Fibroblast of the conjunctiva (primary cell): ENCODE data around the gene TAF11L7.
"Not testable (repeated sequence)": the region's sequence is repeated elsewhere in the genome, so short reads cannot be mapped to it uniquely, and the experiment has no call there.

Source experiments
- DNase-seq: peaks from one replicate; pipeline ENCODE4 v3.0.0-alpha.2; 2010; ENCODE audit warnings: low read depth

The TAF11L7 gene

DNA sequence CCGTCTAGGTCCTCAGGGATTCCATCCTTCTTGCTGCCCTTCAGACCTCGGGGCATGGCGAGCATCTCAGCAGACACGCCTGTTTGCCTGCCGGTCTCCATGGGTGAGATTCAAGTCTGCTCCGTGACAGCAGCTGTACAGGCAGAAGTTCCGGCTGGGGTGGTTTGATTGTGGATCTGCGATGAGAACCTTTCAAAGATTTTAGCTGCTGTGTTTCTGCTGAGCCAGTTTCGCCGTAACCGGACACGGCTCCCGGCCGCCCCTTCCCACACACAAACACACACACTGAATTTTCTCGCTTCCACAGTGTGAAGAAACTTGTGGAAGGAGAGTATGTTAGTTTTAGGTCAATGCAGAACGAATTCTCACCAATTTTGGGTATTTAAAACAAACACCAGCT is at the start of gene TAF11L7:
Gene TAF11L7, minus strand, starts transcription at position 101 of the 400 bp plus-strand sequence.
- DNase-seq: not testable (repeated sequence)

DNA sequence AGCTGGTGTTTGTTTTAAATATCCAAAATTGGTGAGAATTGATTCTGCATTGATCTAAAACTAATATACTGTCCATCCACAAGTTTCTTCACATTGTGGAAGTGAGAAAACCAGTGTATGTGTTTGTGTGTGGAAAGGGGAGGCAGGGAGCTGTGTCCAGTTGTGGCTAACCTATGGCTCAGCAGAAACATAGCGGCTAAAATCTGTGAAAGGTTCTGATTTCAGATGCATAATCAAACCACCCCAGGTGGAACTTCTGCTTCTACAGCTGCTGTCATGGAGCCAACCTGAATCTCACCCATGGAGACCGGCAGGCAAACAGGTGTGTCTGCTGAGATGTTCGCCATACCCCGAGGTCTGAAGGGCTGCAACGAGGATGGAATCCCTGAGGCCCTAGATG is 48.6 kb upstream of the TAF11L7 start, which contains the start of gene TAF11L14:
Gene TAF11L14, plus strand, starts transcription at position 301 of the 400 bp plus-strand sequence.
- DNase-seq: no peak

DNA sequence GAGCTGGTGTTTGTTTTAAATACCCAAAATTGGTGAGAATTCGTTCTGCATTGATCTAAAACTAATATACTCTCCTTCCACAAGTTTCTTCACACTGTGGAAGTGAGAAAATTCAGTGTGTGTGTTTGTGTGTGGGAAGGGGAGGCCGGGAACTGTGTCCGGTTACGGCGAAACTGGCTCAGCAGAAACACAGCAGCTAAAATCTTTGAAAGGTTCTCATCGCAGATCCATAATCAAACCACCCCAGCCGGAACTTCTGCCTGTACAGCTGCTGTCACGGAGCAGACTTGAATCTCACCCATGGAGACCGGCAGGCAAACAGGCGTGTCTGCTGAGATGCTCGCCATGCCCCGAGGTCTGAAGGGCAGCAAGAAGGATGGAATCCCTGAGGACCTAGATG is 46.2 kb upstream of the TAF11L7 start, which contains the start of gene TAF11L13:
Gene TAF11L13, plus strand, starts transcription at position 301 of the 400 bp plus-strand sequence.
- not testable (repeated sequence) for DNase-seq

DNA sequence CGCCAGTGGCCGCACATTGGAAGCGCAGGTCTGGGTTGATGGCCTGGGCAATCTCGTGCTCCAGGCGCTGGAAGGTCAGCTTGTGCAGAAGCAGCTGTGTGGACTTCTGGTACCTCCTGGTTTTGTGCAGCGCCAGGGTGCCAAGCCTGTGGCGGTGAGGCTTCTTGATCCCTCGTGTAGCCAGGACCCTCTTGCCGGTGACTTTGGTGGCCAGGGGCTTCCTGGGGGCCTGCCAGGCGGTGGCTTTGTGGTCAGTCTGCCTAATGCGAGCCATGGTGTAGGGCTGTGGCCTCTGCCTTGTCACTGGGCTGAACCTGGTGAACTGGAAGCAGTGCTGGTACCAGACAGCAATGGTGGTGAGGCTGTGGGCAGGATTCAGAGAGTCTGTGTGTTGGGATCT is 40.1 kb upstream of the TAF11L7 start:
- DNase-seq: no peak

DNA sequence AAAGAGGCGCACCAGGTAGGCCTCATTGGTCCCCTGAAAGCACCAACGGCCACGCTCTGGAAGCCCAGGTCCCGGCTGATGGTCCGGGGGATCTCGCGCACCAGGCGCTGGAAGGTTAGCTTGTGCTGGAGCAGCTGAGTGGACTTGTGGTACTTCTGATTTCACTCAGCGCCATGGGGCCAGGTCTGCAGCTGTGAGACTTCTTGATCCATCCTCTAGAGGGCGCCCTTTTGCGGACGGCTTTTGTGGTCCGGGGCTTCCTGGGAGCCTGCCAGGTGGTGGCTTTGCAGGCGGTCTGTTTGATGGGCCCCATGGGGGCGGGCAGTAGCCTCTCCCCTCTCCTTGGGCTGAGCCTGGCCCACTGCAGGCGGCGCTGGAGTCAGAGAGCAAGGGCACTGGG is 35.1 kb upstream of the TAF11L7 start:
- no peak for DNase-seq

GRCh38 chr5:17619354-17619753 is 33.8 kb upstream of the TAF11L7 start:
- no peak for DNase-seq

DNA sequence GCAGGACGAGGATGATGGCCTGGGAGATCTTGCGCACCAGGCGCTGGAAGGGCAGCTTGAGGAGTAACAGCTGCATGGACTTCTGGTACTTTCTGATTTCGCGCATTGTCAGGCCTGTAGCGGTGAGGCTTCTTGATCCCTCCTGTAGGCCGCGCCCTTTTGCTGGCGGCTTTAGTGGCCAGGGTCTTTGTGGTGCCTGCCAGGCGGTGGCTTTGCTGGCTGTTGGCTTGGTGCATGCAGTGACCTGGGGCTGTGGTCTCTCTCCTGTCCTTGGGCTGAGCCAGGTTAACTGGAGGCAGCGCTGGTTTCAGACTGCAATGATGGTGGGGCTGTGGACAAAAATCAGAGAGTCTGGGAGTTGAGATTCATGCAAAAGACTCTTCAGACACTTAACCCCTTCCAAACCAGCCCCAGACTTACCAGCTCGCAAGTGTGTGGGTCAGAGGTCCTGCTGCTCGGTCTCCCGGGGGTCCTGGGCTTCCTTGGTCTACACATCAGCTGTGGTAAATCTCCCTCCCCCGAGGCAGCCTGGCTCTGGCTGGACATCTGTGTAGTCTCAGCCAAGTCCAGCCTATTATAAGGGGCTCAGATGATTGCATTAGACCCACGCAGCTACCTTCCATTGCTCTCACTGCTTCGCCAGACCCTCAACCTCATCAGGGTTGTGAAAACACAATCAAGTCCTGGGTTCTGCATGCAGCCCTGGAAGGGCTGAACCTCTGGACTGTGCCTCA is 29.5 kb upstream of the TAF11L7 start:
- no peak for DNase-seq

DNA sequence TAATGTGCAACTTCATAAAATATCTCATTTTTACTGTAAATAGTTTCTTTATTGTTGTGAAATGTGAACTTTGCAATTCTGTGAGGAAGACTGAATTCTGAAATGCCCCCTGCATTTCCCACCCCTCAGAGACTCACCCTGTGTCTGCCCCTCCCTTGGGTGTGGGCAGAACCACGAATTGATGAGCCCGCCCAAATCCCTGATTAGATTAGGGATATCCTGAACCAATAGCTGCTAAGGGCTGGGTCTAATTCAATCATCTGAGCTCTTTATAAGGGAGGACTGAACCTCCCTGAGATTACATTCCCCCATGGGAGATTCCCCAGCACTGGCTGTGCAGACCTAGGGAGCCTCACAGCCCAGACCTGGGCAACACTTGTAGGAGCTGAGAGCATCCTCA is 24.5 kb upstream of the TAF11L7 start, which contains the start of gene TAF11L12:
Gene TAF11L12, plus strand, starts transcription at position 301 of the 400 bp plus-strand sequence.
- DNase-seq: not testable (repeated sequence)

GRCh38 chr5:17607461-17607860 is 21.9 kb upstream of the TAF11L7 start:
- DNase-seq: not testable (repeated sequence)

DNA sequence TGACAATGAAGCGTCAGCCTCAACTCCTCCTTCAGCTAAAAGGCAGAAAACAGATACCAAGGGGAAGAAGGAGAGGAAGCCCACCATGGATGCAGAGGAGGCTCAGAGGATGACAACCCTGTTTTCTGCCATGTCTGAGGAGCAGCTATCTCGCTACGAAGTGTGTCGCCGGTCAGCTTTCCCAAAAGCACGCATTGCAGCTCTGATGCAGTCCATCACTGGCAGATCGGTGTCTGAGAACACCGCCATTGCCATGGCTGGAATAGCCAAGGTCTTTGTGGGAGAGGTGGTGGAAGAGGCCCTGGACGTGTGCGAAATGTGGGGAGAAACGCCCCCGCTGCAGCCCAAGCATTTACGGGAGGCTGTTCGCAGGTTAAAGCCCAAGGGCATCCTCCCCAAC is 19.4 kb upstream of the TAF11L7 start:
- no peak for DNase-seq

GRCh38 chr5:17603880-17604279 is 18.3 kb upstream of the TAF11L7 start, which contains the start of gene TAF11L11:
Gene TAF11L11 (plus strand): TSS chr5:17604183.
- DNase-seq: not testable (repeated sequence)

DNA sequence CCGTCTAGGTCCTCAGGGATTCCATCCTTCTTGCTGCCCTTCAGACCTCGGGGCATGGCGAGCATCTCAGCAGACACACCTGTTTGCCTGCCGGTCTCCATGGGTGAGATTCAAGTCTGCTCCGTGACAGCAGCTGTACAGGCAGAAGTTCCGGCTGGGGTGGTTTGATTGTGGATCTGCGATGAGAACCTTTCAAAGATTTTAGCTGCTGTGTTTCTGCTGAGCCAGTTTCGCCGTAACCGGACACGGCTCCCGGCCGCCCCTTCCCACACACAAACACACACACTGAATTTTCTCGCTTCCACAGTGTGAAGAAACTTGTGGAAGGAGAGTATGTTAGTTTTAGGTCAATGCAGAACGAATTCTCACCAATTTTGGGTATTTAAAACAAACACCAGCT is 12.2 kb upstream of the TAF11L7 start, which contains the start of gene TAF11L10:
Gene TAF11L10, minus strand, starts transcription at position 101 of the 400 bp plus-strand sequence.
- not testable (repeated sequence) for DNase-seq

GRCh38 chr5:17594255-17594654 is 8.7 kb upstream of the TAF11L7 start, which contains the start of gene TAF11L9:
Gene TAF11L9 (minus strand): TSS chr5:17594394.
- not testable (repeated sequence) for DNase-seq

DNA sequence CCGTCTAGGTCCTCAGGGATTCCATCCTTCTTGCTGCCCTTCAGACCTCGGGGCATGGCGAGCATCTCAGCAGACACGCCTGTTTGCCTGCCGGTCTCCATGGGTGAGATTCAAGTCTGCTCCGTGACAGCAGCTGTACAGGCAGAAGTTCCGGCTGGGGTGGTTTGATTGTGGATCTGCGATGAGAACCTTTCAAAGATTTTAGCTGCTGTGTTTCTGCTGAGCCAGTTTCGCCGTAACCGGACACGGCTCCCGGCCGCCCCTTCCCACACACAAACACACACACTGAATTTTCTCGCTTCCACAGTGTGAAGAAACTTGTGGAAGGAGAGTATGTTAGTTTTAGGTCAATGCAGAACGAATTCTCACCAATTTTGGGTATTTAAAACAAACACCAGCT is 5.3 kb upstream of the TAF11L7 start, which contains the start of gene TAF11L8:
Gene TAF11L8, minus strand, starts transcription at position 101 of the 400 bp plus-strand sequence.
- DNase-seq: not testable (repeated sequence)
